Right renal pelvis (tissue), 4 donors: ENCODE measurements around the gene UBE3D. TPM values are rescaled to one million over a fixed set of nuclear protein-coding genes. Genes with fewer than 3 reads are reported as not detected.

Source experiments
- polyA plus RNA-seq, 4 donors: library from polyadenylated mRNA; unstranded; fragments of 120-200 nt; gene quantifications; one replicate each; pipeline ENCODE4 v1.2.1, GENCODE V29; 2013; ENCODE audit not compliant: insufficient read length in 4 of 4

UBE3D gene
- polyA plus RNA-seq, 4 donors: 7.7 to 8.5 (median 8.2) TPM

Other genes starting within 250 kb of the UBE3D start
- 10 to 100 TPM; 30.4 to 40.5 (median 34.8) TPM for gene DOP1A, start 1.8 kb upstream of the UBE3D start, polyA plus RNA-seq
- 10 to 100 TPM; 38.8 to 47.9 (median 40.4) TPM for gene PGM3, start 127.4 kb upstream of the UBE3D start, polyA plus RNA-seq
- gene RWDD2A, start 127.5 kb upstream of the UBE3D start, polyA plus RNA-seq: 1 to 10 TPM; 6.8 to 7.8 (median 7.6) TPM